GM12892 (cell line): Measurements from ENCODE around the gene SH2B3.
A peak's percentile ranks its signal among the peaks of the same experiment; 100 is the strongest.

Source experiments
- DNase-seq: peaks from one replicate; pipeline ENCODE4 v3.0.0; 2011; ENCODE audit not compliant: insufficient read length
- FAIRE-seq: peaks from 2 replicates; lab custom pipeline; 2011; peaks lifted over from hg19 to GRCh38; lab: Jason Lieb, UNC
- POLR2A ChIP-seq: IDR thresholded peaks from 2 replicates; pipeline ENCODE4 v1.6.1; 2011; ENCODE audit warnings: low read depth, low read length, control low read depth
- POLR2AphosphoS5 ChIP-seq: IDR thresholded peaks from 2 replicates; pipeline ENCODE4 v1.6.1; 2011; ENCODE audit warnings: low read depth, low read length, control low read depth
- TAF1 ChIP-seq: IDR thresholded peaks from 2 replicates; pipeline ENCODE4 v1.6.1; 2011; ENCODE audit warnings: low read depth, mild to moderate bottlenecking, control low read depth, low read length, borderline replicate concordance

SH2B3 gene

DNA sequence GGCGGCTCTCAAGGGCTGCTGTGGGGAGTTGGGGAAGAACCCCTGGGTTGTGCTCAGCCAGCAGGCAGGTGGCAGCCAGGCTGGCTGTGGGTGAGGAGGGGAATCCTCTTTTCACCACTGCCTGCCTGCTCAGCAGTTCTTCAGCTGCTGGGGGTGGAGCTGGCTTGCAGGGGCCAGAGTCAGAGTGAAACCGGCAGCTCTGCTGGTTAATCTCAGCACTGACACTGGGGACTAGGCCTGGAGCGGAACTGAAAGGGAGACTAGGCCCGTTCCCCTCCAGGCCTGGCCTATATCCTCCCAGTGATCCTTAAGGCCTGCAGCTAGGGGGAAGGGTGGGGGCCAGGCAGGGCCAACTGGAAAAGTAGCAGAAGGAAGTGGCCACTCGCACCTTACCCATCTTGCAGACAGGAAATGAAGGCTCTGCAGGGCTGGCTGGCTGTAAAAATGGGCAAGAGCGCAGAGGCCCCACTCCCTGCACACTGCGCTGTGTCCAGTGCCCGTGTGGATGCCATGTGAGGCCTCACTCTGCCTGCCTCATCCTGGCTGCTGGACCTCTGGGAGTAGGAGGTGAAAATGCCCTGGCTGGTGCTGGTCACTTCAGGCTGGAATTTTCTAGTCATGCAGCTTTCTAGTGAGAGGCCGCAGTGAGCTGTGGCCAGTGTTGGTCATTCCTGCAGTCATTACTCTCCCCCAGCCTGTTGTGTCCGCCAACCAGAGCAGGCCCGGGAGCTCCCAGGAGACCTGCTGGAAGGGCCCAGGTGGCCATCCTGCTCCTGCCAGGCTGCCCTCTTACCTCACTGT lies 39.4 kb downstream of the SH2B3 start:
- DNase-seq = peak; percentile 87
- TF ChIP-seq POLR2A (0 out of 2 replicates have a peak, but pooled peaks have one; percentile 20), TAF1 (no peak)
- peak; percentile 99 for FAIRE-seq

DNA sequence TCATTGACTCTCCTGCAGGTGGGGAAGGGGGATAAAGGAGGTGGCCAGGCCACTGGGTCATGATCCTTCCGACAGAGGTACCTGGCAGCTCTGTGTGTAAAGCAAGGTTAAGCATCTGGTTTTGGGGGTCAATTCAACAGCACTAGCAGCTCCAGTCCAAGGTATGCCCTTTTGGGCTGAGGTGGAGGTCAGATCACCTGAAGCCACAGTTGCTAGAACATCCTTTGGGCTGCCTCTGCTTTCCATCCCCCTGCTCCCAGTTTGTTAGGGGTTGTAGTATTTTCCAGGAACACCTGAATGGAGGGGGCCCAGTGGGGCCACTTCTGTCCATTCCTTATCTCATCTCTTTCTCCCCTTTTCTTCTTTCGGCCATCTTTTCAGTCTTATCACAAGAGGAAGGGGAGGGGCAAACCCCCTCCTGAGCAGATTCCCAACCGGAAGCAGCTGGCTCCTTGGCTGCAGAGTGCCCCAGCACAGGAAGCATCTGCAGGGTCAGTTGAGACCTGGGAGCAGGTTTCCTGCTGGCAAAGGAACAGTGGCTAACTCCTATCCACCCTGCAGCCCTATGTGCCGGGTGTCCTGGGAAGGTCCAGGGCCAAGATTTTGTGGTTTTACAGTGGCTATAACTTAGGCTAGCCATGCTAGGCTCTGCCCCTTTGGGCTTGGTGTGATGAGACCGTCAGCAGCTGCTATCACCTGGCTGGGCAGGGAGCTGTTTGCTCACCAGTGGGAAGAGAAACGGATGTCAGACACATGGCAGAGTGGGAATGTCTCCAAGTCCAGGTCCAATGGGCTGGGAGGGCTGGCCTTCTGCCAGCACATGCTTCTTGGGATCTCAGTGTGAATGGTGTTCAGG lies 40.2 kb downstream of the SH2B3 start:
- FAIRE-seq (no peak), DNase-seq (no peak)
- TF ChIP-seq POLR2AphosphoS5 (no peak), TAF1 (no peak), POLR2A (0 out of 2 replicates have a peak, but pooled peaks have one; percentile 3)

DNA sequence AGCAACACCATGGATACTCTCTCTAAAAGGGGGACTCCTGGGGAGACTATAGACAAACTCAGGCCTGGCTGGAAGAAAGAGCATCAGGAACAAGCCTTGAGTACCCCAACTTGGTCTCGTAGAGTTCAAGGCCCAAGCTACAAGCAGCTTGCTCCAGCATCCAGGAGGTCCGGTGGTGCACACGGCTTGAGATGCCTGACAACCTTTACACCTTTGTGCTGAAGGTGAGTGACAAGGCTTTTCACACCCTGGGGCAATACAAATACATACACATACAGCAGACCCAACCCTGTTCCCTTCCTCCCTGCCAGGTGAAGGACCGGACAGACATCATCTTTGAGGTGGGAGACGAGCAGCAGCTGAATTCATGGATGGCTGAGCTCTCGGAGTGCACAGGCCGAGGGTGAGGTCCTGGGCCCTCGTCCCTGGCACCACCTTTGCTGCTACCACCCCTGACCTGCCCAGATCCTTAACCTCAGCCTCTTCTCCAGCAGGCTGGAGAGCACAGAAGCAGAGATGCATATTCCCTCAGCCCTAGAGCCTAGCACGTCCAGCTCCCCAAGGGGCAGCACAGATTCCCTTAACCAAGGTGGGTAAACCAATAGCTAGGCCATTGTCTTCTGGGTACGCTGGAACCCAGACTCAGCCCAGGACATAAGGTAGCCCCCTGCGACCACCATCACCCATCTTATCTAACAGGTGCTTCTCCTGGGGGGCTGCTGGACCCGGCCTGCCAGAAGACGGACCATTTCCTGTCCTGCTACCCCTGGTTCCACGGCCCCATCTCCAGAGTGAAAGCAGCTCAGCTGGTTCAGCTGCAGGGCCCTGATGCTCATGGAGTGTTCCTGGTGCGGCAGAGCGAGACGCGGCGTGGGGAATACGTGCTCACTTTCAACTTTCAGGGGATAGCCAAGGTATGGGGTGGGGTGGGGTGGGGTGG lies 41.2 kb downstream of the SH2B3 start:
- FAIRE-seq (no peak), DNase-seq (no peak)
- no peak for TF ChIP-seq TAF1
- peak; percentile 14; the same call in 1 of the 2 replicates for TF ChIP-seq POLR2AphosphoS5
- TF ChIP-seq POLR2A = peak; percentile 17; the same call in 1 of the 2 replicates

DNA sequence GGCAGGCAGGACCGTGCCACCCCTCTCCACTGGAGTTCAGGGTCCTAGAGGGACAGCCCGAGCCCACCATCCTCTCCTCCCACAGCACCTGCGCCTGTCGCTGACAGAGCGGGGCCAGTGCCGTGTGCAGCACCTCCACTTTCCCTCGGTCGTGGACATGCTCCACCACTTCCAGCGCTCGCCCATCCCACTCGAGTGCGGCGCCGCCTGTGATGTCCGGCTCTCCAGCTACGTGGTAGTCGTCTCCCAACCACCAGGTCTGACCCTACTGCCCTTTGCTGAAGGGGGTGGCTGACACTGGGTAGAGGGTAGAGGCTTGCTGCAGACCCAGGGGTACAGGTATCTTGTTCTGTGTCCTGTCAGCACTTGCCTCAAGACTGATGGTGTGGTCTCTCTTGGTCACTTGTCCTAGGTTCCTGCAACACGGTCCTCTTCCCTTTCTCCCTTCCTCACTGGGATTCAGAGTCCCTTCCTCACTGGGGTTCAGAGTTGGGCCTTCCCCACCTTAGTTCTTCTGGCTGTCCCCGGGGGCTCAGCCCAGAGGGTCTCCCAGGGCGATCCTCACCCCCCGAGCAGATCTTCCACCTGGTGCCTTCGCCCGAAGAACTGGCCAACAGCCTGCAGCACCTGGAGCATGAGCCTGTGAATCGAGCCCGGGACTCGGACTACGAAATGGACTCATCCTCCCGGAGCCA lies 42.0 kb downstream of the SH2B3 start:
- FAIRE-seq (no peak), DNase-seq (no peak)
- TF ChIP-seq POLR2AphosphoS5 (no peak; the same call in none of the 2 replicates), POLR2A (no peak; the same call in 1 of the 2 replicates), TAF1 (no peak)

DNA sequence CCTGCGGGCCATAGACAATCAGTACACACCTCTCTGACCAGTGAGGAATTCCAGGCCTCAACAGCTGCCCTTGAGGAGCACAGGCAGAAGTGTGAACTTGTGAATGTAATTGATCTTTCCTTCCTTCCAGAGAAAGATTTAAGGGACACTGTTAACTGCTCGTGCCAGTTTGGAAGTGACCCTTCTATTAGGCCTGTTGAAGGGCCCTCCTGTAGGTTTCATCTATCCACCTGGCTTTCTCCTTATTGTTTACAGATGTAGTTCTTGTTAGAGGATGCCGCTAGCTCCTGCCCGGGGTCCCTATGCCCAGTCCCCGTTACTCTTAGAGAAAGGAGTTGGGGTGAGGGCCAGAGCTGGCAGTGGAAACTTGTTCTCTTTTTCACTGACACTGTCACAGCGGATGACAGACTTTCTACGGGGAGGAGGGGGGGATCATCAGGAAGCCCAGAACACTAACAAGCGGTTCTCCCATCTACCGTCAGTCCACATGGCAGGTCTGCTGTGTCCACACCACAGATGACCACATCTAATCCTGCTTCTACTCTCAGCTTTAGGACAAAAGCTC lies 42.6 kb downstream of the SH2B3 start:
- FAIRE-seq (no peak), DNase-seq (no peak)
- TF ChIP-seq POLR2A (0 out of 2 replicates have a peak, but pooled peaks have one; percentile 5), TAF1 (no peak)

DNA sequence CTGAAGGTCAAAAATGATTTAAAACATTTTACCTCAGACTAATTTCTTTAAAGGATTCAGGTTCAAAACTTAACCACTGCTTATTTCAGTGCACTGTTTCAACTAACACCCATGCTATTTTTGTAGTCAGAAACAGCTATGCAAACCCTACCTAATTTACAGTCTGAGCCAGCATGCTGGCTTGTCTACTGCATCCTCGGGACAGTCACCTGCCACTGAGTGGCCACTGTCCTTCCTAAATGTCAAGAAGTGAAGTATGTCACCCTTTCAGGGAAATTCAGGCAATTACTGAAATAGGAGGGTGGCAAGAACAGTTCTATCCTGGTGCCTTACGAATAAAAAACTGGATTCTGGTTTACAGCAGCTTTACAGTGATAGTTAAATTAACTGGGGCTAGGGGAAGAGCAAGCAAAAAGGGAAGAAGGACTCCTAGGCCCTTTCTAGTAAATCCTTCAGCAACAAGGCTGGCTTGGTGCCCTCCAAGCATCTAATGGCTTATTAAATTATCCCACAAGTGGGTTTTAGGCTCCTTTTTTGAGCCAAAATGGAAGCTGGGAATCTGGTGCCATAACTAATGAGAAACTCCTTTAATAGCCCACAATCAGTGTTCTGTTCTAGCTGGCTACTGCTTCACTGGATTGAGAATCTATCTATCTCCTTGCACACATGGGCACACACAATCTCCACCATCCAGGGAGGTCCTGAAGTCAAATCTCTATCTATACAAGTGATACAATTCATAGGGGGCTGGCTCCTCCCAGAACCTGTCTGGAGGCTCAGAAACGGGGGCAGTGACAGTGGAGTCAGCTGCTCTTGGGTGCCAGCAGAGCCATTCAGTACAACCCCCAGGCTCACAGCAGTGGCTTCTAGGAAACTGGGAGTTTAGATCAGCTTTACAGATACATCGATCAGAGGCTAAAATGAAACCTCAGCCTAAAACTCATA lies 43.4 kb downstream of the SH2B3 start:
- TF ChIP-seq POLR2A (no peak), POLR2AphosphoS5 (no peak), TAF1 (no peak)
- FAIRE-seq = no peak

DNA sequence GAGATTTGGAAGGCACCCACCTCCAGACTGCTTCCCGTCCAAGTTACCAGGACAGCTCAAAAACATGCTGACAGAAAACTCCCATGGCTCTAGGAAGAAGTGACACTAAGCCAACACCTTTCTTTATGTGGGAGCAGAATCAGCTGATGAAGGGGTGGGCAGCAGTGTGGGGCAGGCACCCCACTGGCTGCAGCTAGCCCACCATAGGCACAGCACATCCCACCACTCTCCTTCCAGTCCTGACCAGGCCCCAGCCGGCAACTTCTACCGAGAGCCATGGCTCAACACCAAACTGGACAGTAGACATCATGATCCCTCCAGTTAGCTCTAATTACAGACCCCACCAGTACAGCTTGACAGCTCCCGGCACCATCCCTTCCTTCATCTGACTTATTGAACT lies 45.0 kb downstream of the SH2B3 start:
- TF ChIP-seq POLR2AphosphoS5 = peak; percentile 54; the same call in 1 of the 2 replicates
- no peak for TF ChIP-seq TAF1
- TF ChIP-seq POLR2A = peak; percentile 24; the same call in 1 of the 2 replicates
- FAIRE-seq (no peak), DNase-seq (no peak)

More for the DNA sequence above, 43.4 kb downstream of the SH2B3 start:
- DNase-seq = no peak

DNA sequence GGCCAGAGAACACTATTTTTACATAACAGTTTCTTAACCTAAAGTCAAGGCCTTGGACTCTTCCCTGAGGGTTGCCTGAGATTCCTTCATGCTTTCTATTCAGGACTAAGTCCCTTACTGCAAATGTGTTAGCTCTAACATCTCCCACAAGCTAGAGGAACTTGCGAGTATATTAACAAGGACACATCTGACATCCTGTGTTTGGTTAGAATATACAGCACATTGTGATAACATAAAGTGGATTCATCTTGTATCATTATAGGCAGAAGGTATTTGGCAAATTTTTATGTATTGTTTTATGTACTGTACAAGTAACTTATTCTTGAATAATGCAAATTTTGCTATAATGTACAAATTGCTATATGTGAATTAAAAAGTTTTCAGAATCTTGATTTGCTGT lies 45.5 kb downstream of the SH2B3 start:
- DNase-seq (no peak), FAIRE-seq (no peak)
- TF ChIP-seq TAF1 (no peak), POLR2AphosphoS5 (no peak; the same call in 1 of the 2 replicates), POLR2A (no peak; the same call in 1 of the 2 replicates)

DNA sequence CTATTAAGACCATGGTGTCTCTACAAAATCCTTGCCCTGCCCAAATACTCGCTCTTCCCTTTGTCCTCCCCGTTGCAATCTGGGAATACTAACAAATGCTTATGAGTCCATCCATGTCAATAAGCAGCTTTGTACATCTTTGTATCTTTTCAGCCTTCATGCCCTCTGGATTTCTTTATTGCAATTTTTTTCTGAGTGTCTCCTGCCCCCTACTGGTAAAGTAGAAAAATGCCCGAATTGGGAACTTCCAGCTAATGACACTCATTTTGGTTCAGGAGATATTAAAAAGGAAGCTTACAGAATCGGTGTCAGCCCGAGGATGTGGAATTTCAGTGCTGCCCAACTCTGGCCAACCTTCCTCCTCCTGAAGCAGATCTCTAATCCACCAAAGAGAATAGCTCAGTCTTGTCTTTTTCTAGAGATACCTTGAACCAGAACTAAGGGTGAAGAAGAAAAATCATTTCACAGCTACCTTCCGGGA lies 46.0 kb downstream of the SH2B3 start:
- TF ChIP-seq POLR2AphosphoS5 = 0 out of 2 replicates have a peak, but pooled peaks have one; percentile 36
- no peak for TF ChIP-seq TAF1
- DNase-seq (no peak), FAIRE-seq (peak; percentile 33)

DNA sequence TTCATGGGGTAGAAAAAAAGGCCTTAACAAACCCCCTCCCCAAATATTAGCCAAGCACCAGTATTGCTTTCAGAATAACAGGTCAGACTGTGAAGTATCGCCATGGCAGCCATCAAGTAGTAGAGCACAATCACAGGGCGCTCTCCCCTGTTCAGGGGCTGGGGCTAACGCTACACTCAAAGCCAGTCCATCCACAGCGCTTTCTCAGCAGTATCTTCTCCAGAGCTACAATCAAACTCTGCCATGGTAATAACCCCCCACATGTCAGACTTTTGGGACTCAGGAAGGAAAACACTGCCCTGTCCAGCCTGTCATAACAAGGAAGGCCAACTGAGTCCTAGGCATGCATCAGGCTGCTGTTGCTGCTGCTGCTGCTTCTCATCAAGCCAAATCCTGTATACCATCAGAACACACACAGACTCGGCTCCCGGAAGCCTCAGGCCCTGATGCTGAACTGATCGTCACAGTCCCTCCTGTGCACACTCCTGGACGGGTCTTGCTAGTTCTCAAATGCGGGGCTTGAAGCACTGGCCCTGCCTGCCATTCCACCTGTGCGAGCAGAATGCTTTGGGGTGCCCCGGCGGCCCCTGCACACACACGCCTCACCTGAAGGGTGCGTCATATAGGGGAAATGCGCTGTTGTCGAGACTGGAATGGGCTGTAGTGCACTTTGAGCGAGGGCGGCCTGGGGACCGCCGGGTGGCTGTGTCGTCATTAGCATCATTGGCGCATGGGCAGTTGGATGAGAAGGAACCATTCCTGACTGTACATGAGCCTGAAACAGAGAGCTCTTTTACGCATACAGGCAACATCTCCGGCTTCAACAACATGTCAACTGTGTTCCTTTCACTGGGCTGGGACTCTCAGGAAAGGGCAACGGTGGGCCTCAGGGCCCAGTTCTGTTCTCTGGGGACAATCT lies 47.6 kb downstream of the SH2B3 start:
- FAIRE-seq (no peak), DNase-seq (no peak)
- TF ChIP-seq POLR2A = 0 out of 2 replicates have a peak, but pooled peaks have one; percentile 12
- TF ChIP-seq POLR2AphosphoS5 = no peak; the same call in 1 of the 2 replicates
